Neutrophil (primary cell): ENCODE measurements around the gene NFIA.
A peak's percentile ranks its signal among the peaks of the same experiment; 100 is the strongest.

ENCODE experiments used
- H3K27ac ChIP-seq: fragments of 200-600 bp; sonication (generic); 2 replicates; pipeline ENCODE4 v1.5.1; 2016; ENCODE audit warnings: mild to moderate bottlenecking, moderate library complexity
- H3K27me3 ChIP-seq: fragments of 200-600 bp; sonication (generic); 2 replicates; pipeline ENCODE4 v1.6.0; 2016; ENCODE audit warnings: mild to moderate bottlenecking
- H3K36me3 ChIP-seq: fragments of 200-600 bp; sonication (generic); 2 replicates; pipeline ENCODE4 v1.5.1; 2017
- H3K4me1 ChIP-seq, 2 experiments: fragments of 200-600 bp in 1 of 2; sonication (generic) in 1 of 2; 1 replicate in 1 of 2; 2 replicates in 1 of 2; pipeline versions ENCODE4 v1.5.1 to v1.6.1; 2013 to 2016; ENCODE audit warnings: low read depth in 1 of 2, low read length in 1 of 2, mild to moderate bottlenecking in 1 of 2, moderate library complexity in 1 of 2; ENCODE audit not compliant: control insufficient read depth in 1 of 2, insufficient read depth in 1 of 2
- H3K4me3 ChIP-seq, 2 experiments: fragments of 200-600 bp in 1 of 2; sonication (generic) in 1 of 2; 1 replicate in 1 of 2; 2 replicates in 1 of 2; pipeline ENCODE4 v1.5.1; 2013 to 2016; ENCODE audit warnings: low read depth in 1 of 2, low read length in 1 of 2, mild to moderate bottlenecking in 1 of 2, moderate library complexity in 1 of 2
- H3K9me3 ChIP-seq: fragments of 200-600 bp; sonication (generic); 2 replicates; pipeline ENCODE4 v1.5.1; 2016
- CTCF ChIP-seq: fragments of 200-600 bp; sonication (generic); IDR thresholded peaks from 2 replicates; pipeline ENCODE4 v1.5.1; 2016; ENCODE audit warnings: antibody characterized with exemption

NFIA gene

GRCh38 chr1:61082311-61083012 lies at the start of gene NFIA:
TSS of gene NFIA (plus strand) at chr1:61082561.
- H3K9me3 ChIP-seq, result no peaks in the 10 kb centered on the region
- H3K4me1 ChIP-seq, result peaks cover 39 to 42% of the 10 kb centered on the region in 2 experiments
- no peak within 1 kb of the TSS for H3K27ac ChIP-seq
- peaks cover 79% of the 10 kb centered on the region for H3K27me3 ChIP-seq
- H3K36me3 ChIP-seq, result no peaks in the 10 kb centered on the region
- TF ChIP-seq CTCF, result no peak
- peak within 1 kb of the TSS; percentile 56 to 74 for H3K4me3 ChIP-seq

GRCh38 chr1:61035880-61036279 lies 46.5 kb upstream of the NFIA start:
- no peaks in the 10 kb centered on the region for H3K4me1 ChIP-seq
- H3K9me3 ChIP-seq, result no peaks in the 10 kb centered on the region
- no peak overlapping the region for H3K4me3 ChIP-seq
- no peak overlapping the region for H3K27ac ChIP-seq
- no peaks in the 10 kb centered on the region for H3K36me3 ChIP-seq
- no peak for TF ChIP-seq CTCF
- peaks cover 5% of the 10 kb centered on the region for H3K27me3 ChIP-seq

GRCh38 chr1:61042466-61043009 lies 39.8 kb upstream of the NFIA start:
- peak overlapping the region; percentile 17 to 54 for H3K4me3 ChIP-seq
- no peak for TF ChIP-seq CTCF
- peaks cover 5 to 10% of the 10 kb centered on the region in 2 experiments for H3K4me1 ChIP-seq
- H3K27ac ChIP-seq, result no peak overlapping the region
- no peaks in the 10 kb centered on the region for H3K9me3 ChIP-seq
- peaks cover 51% of the 10 kb centered on the region for H3K27me3 ChIP-seq
- H3K36me3 ChIP-seq, result no peaks in the 10 kb centered on the region

- no peak overlapping the region for H3K27ac ChIP-seq
- TF ChIP-seq CTCF, result peak; percentile 37
- H3K9me3 ChIP-seq, result no peaks in the 10 kb centered on the region
- H3K36me3 ChIP-seq, result no peaks in the 10 kb centered on the region
- H3K4me1 ChIP-seq, result peaks cover 5 to 10% of the 10 kb centered on the region in 2 experiments
- H3K27me3 ChIP-seq, result peaks cover 51% of the 10 kb centered on the region
- peak overlapping the region; percentile 17 to 54 for H3K4me3 ChIP-seq
Measured at GRCh38 chr1:61043010-61043820, 39.1 kb upstream of the NFIA start.

GRCh38 chr1:61046434-61046833 lies 35.9 kb upstream of the NFIA start:
- Histone ChIP-seq H3K4me3 (no peak overlapping the region), H3K4me1 (peaks cover 14 to 23% of the 10 kb centered on the region in 2 experiments), H3K27ac (no peak overlapping the region), H3K27me3 (peaks cover 61% of the 10 kb centered on the region), H3K9me3 (no peaks in the 10 kb centered on the region), H3K36me3 (no peaks in the 10 kb centered on the region)
- no peak for TF ChIP-seq CTCF
